OCI-LY1 (cell line): Measurements from ENCODE around the gene FANCD2.

Source experiments
- CTCF ChIP-seq: fragments of 200-600 bp; sonication (generic), shearing (Covaris generic); IDR thresholded peaks from 2 replicates; pipeline ENCODE4 v1.5.1; 2017; ENCODE audit warnings: mild to moderate bottlenecking, antibody characterized with exemption, low read length, moderate library complexity, mixed read lengths
- EZH2 ChIP-seq: fragments of 200-600 bp; sonication (generic), shearing (Covaris generic); IDR thresholded peaks from 2 replicates; pipeline ENCODE4 v1.8.0; 2017; ENCODE audit warnings: borderline replicate concordance, mixed run types, mild to moderate bottlenecking, antibody characterized with exemption, low read length, moderate library complexity, mixed read lengths

- TF ChIP-seq EZH2, result no peak
- TF ChIP-seq CTCF, result no peak
Measured at GRCh38 chr3:10023587-10024310, 2.5 kb upstream of the FANCD2 start.
